G401 (cell line): ENCODE results near the gene EIF4B. TPM values are rescaled to one million over a fixed set of nuclear protein-coding genes. Genes with fewer than 3 reads are reported as not detected.

Experiments used
- DNase-seq: peaks from one replicate; pipeline ENCODE4 v3.0.0-alpha.2; 2015; ENCODE audit warnings: low spot score
- in situ Hi-C: cut with HindIII; loops from 2 replicates; pipeline ENCODE4 v1.10.0; 2016; ENCODE audit warnings: low sequenced_read_pairs, mixed read lengths
- total RNA-seq: library from RNA; depleted of rRNA; stranded (reverse); fragments of >200 nt; shearing (Covaris generic); gene quantifications from 2 replicates; pipeline ENCODE4 v1.2.3, GENCODE V29; 2014; rRNA removed

Gene EIF4B, protein sequence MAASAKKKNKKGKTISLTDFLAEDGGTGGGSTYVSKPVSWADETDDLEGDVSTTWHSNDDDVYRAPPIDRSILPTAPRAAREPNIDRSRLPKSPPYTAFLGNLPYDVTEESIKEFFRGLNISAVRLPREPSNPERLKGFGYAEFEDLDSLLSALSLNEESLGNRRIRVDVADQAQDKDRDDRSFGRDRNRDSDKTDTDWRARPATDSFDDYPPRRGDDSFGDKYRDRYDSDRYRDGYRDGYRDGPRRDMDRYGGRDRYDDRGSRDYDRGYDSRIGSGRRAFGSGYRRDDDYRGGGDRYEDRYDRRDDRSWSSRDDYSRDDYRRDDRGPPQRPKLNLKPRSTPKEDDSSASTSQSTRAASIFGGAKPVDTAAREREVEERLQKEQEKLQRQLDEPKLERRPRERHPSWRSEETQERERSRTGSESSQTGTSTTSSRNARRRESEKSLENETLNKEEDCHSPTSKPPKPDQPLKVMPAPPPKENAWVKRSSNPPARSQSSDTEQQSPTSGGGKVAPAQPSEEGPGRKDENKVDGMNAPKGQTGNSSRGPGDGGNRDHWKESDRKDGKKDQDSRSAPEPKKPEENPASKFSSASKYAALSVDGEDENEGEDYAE
- total RNA-seq: 1,115 and 1,229 TPM in 2 replicates

DNA sequence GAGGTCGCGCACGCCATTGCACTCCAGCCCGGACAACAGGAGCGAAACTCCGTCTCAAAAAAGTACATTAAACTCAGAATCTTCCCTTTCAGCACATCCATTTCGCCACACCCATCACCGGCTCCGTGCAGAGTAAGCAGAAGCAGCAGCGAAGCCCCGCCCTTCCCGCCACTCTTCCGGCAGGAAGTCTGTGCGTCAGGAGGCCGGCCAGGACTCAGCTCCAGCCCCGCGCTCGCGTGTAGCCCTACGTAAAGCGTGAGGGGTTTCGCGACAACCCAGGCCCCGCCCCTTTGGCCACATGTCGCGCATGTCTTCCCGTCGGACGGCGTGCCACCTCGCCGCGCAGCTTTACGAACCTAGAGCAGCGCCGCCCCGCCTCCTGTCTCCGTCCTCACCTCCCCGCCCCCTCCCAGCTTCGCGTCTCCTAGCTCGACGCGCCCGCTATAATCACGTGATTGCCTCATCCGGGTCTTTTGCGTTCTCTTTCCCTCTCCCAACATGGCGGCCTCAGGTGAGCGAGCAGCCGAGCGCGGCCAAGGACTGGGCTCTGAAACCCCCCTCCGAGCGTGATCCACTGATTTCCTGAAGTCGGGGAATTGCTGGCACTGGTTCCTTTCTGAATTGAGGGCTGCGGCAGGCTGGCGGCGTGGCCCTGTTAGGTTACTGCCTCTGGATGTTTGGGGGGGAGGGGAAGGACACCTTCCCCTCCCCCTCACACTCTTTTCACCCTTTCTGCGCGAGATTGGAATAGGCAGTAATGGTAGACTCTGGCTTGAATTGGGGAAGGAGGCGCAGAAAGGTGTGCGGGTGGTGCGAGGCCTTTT lies at the start of gene EIF4B:
TSS of gene EIF4B (plus strand) at position 471 of the 824 bp plus-strand sequence. CDS start at position 499, 28 bp downstream.
- in situ Hi-C loops: no loop called here
- DNase-seq: peak; percentile 99

DNA sequence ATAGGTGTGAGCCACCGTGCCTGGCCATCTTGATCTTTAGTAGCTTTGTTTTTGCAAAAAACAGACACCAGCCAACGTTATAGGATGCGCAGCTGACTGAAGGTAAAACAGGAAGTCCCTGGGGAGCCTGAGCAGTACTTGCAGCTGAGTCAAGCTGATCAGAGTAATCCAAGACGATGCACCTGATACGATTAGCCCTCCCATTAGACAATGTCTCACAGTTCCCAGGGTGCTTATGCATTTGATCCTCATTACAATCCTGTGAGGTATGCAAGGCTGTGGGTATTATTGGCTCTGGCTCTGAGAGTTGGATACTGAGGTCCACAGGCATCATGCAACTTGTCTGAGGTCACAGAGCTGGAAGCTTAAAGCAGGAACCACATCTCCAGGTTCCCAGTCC lies 49.3 kb upstream of the EIF4B start:
- in situ Hi-C loops: no loop called here
- peak; percentile 46 for DNase-seq

DNA sequence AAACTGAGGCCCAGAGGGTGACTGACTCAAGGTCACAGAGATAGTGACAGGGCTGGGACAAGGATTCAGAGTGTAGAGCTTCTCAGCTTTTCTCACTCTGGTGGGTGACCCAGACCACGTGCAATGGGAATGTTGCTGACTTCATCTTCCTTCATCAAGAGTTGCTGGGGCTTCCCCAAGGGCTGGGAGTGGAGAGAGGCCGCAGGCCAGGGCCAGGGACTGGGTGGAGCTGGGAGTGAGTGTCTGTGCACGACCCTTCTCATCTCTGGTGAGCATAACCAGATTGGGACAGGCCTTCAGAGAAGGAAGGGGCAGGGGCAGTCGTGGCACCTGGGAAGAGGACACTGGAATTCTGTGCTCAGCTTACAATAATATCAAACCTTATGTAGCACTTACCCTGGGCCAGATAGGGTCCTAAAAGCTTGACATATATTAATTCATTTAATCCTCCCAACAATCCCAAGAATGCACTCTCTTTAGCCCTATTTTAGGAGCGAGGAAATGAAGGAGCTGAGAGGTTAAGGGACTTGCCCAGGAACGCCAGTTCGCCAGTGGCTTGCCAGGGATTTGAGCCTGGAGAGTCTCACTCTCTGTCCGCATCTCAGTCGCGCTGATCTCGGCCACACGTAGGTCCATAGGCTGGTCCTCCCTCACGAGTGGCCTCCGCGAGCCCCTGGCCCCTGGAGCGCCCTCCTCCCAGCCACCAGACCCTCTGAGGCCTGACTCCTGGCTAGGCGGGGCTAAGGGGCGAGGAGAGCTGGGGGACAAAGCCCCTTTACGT lies 41.5 kb upstream of the EIF4B start:
- in situ Hi-C loops: no loop called here
- peak; percentile 60 for DNase-seq

DNA sequence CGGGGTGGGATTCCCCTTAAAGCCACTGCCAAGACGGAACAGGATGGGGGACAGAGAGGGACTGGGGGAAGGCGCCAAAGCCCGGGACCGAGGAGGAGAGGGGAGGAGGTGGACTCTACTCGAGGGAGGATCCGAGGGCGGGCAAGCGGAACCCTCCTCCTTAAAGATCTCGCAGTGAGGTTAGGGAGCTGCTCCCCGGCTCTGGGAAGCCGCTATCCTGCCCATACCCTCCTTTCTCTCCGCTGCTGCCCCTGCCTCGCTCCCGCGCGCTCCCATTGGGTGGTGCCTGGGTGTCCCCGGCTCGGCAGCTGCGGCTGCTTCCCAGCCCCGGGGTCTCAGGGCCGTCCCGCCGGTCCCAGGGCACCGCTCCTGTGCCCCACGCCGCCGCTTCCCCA lies 40.9 kb upstream of the EIF4B start:
- peak; percentile 35 for DNase-seq

GRCh38 chr12:52969166-52969795 lies 37.0 kb upstream of the EIF4B start:
- DNase-seq: no peak
- in situ Hi-C loops: no loop called here

More for the DNA sequence above, 40.9 kb upstream of the EIF4B start:
- in situ Hi-C loops: no loop called here

DNA sequence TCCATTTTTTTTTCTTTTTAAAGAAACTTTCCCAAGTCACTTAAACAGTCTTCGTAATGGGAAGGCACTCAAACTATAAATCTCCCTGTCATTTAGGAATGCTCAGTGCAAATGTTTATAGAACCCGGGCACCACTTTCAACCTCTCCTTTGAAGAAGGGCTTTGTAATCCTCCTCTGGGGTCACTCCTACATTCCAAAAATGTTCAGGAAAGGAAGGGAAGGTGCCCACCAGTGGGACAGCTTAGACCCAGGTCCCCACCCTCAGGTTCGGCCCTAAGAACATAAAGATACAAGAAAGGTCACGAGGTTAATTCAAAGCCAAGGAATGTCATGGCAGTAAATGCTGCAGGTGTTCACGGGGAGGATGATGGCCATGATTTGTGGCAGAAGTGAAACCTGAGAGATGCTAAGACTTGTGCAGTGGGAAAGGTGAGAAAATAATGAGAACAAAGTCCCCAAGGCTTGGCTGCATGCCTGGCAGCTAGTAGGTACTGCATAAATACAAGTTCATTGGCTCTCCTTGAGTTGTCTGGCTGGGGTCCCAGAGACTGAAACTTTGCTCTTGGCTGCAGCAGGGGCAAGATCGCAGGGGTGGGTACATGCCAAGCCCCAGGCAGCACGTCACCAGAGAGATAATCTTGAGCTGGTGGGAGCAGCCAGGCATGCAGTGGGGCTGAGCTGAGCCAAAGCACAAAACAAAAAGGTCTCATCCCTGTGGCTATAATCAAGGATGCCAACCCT lies 36.3 kb upstream of the EIF4B start:
- DNase-seq: peak; percentile 57
- in situ Hi-C loops: no loop called here

GRCh38 chr12:52971679-52972329 lies 34.5 kb upstream of the EIF4B start:
- in situ Hi-C loops: no loop called here
- peak; percentile 22 for DNase-seq

GRCh38 chr12:52975204-52975603 lies 31.1 kb upstream of the EIF4B start:
- in situ Hi-C loops: no loop called here
- DNase-seq: peak; percentile 46

- in situ Hi-C loops: no loop called here
- peak; percentile 62 for DNase-seq
Measured at GRCh38 chr12:52975820-52976573, 30.3 kb upstream of the EIF4B start.

GRCh38 chr12:52976574-52977071 lies 29.6 kb upstream of the EIF4B start:
- in situ Hi-C loops: no loop called here
- peak; percentile 69 for DNase-seq

GRCh38 chr12:52977170-52977569 lies 29.1 kb upstream of the EIF4B start:
- in situ Hi-C loops: no loop called here
- DNase-seq: no peak

DNA sequence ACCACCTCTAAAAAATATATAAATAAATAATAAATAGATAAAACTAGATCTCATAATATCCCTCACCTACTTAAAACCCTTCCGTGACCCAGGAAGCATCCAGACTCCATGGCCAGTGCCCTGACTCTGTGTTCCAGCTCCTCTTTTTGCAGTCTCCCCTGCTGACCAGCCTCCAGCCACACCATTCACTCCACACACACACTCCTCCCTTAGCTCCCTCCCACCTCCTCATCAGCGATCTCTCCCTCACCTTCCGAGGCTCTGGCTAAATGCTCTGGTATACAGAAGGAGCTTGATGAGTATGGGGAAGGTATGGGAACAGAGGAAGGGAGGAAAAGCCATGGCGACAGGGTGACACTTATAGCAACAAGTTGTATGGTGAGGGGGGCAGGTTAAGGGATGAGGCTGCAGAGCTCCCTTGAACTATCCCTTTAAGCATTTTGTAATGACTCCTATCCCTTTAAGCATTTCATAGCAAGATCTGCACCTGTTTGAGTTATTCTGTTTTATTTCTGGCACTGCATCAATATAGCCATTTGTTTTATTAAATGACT lies 26.1 kb upstream of the EIF4B start:
- in situ Hi-C loops: no loop called here
- DNase-seq: peak; percentile 33

- DNase-seq: peak; percentile 93
- in situ Hi-C loops: no loop called here
Measured at GRCh38 chr12:52980650-52981423, 25.4 kb upstream of the EIF4B start.

DNA sequence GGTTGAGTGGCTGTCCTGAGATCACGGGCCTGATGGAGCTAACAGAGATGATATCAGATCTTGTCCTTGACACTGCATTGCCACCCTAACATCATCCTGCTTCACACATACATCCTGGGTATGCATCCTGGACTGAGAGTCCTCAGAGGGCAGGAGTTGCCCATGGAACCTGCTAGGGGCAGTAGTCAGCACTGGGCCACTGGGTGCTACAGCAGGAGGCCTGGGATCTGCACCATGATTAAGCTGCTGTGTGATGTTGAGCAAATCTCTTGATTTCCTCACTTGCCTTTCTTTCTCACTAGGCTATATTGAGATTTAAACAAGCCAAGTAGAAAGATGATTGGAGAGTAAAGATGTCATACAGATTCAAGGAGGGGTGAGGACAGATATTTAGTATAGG lies 22.1 kb upstream of the EIF4B start:
- in situ Hi-C loops: no loop called here

DNA sequence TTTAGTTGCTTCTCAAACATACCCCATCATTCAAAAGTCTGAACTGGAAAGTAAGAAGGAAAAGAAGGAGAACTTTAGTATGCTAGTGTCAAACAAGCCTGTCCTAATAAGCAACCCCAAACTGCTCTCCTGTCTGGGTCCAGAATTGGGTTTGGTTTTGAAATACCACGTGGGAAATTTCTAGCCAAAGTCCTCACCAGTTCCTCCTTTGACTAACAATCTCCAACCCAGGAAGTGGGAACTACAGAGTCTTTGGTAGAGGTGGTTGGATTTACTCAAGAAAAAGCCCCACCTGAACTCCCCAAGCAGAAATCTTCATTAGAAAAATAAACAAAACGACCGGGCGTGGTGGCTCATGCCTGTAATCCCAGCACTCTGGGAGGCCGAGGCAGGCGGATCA lies 17.4 kb upstream of the EIF4B start:
- no peak for DNase-seq
- in situ Hi-C loops: no loop called here

More for the DNA sequence above, 22.1 kb upstream of the EIF4B start:
- no peak for DNase-seq

DNA sequence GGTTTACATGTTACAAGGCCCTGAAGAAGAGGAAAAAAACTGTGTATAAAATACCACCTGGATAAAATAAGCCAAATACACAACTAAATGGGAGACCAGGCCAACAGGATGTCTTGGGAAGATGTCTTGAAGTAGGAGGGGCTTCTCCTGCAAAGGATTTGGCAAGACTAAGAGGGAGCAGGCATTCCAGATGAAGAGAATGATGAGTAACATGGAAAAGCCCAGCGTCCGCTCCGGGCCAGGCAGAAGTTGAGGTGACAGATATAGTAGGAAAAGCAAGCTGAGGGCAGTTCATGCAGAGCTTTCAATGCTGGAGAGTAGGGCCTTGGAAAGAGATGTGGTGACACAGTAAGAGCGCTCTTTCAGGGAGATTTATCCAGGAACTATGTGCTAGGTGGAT lies 16.1 kb upstream of the EIF4B start:
- in situ Hi-C loops: no loop called here
- DNase-seq: no peak
